Measurements from ENCODE around the gene PRRG2.

DNA sequence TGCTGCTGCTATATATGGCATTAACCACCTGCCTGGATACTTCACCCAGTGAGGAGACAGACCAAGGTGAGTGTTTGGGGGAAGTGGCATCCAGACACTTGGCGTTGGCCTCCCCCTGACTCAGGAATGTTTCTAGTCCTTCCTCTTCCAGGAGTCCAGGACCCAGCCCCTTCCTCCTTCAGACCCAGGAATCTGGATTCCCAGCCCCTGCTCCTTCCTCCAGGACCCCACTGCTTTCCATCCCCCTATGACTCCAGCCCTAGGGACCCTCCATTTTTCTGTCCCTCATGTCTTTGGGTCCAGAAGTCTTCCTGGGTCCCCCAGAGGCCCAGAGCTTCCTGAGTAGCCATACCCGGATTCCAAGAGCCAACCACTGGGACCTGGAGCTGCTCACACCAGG is 2.1 kb downstream of the PRRG2 start:
- TF ChIP-seq, protein P1, sequence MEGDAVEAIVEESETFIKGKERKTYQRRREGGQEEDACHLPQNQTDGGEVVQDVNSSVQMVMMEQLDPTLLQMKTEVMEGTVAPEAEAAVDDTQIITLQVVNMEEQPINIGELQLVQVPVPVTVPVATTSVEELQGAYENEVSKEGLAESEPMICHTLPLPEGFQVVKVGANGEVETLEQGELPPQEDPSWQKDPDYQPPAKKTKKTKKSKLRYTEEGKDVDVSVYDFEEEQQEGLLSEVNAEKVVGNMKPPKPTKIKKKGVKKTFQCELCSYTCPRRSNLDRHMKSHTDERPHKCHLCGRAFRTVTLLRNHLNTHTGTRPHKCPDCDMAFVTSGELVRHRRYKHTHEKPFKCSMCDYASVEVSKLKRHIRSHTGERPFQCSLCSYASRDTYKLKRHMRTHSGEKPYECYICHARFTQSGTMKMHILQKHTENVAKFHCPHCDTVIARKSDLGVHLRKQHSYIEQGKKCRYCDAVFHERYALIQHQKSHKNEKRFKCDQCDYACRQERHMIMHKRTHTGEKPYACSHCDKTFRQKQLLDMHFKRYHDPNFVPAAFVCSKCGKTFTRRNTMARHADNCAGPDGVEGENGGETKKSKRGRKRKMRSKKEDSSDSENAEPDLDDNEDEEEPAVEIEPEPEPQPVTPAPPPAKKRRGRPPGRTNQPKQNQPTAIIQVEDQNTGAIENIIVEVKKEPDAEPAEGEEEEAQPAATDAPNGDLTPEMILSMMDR (IDR thresholded peaks at IDR 0.05), result no peak
- TF ChIP-seq EZH2phosphoT487 (IDR thresholded peaks at IDR 0.05; ENCODE audit: borderline replicate concordance, low read depth) (no peak), SIN3A (IDR thresholded peaks at IDR 0.05; ENCODE audit: borderline replicate concordance, low read depth, low read length) (no peak)

All from SK-N-SH (cell line).